ENCODE measurements around the gene FNTB. TPM values are rescaled to one million over a fixed set of nuclear protein-coding genes. Genes with fewer than 3 reads are reported as not detected.
A peak's percentile ranks its signal among the peaks of the same experiment; 100 is the strongest.

FNTB gene
- total RNA-seq, 1 experiment from 2014 or later = 26.7 TPM

DNA sequence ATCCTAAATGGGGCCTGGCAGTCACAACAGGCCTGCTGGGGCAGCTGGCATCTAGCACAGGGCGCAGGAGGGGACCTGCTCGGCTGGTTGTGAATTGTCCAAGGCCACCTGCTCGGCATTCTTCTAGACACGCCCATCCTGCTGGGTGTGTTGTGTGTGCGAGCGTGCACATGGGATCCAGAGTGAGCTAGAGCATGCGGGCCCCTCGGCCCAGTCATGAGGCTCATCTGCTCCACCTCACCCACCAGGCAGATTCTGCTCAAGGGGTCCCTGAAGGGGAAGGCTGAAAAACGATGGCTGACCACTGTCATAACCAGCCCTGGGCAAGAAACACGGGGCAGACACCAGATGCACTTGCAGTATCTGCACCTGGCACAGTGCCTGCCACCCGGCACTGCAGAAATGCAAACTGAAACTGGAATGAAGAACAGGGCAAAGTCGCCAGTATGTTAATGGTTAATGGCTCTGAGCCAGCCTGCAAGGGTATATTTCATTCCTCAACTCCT is 83.8 kb downstream of the FNTB start:
- H3K4me3 ChIP-seq (replicated peaks in 1 of 2; ENCODE audit: low read depth in 1 of 2, low read length in 2 of 2) = no peak overlapping the region
- no peak overlapping the region for H3K4me2 ChIP-seq (ENCODE audit: low read length)
- H3K9me2 ChIP-seq (ENCODE audit: insufficient read depth) = no peaks in the 10 kb centered on the region
- no peaks in the 10 kb centered on the region for H3K79me2 ChIP-seq (ENCODE audit: insufficient read depth, low read length)
- no peaks in the 10 kb centered on the region for H3K27me3 ChIP-seq (ENCODE audit: insufficient read depth, low read length)
- no peaks in the 10 kb centered on the region for H3K4me1 ChIP-seq (ENCODE audit: control insufficient read depth in 1 of 2, insufficient read depth in 2 of 2, low read length in 2 of 2)
- H4K20me1 ChIP-seq (ENCODE audit: insufficient read depth) = no peaks in the 10 kb centered on the region
- ChIA-PET POLR2A (no interaction called here), CTCF (no interaction called here), RAD21 (ENCODE audit: low non-redundant PET in 1 of 2, low total read pairs in 2 of 2, uncharacterized antibody in 2 of 2, unreplicated experiment in 2 of 2) (no interaction called here)
- no peak overlapping the region for H3K9ac ChIP-seq (ENCODE audit: low read length)
- DNase-seq (ENCODE audit: low read depth, low spot score) (no peak), ATAC-seq (0 out of 2 replicates have a peak, but pooled peaks have one; percentile 26)
- intact Hi-C loops (cut with micrococcal nuclease) = no loop called here
- TF ChIP-seq JUND (IDR thresholded peaks at IDR 0.05) = no peak
- TF ChIP-seq POLR2A (IDR thresholded peaks at IDR 0.05; ENCODE audit: borderline replicate concordance, extremely low read depth, insufficient read depth, insufficient read length) = no peak
- no peak for TF ChIP-seq YY1 (IDR thresholded peaks at IDR 0.05; ENCODE audit: extremely low read depth, insufficient replicate concordance, low read depth, low read length)
- TF ChIP-seq EZH2phosphoT487 (IDR thresholded peaks at IDR 0.05; ENCODE audit: borderline replicate concordance) = no peak
- TF ChIP-seq SIN3A (IDR thresholded peaks at IDR 0.05; ENCODE audit: low read depth) = no peak
- no peak for TF ChIP-seq MAX (IDR thresholded peaks at IDR 0.05)
- TF ChIP-seq SP1 (IDR thresholded peaks at IDR 0.05; ENCODE audit: low read depth) = no peak
- TF ChIP-seq, protein P1, sequence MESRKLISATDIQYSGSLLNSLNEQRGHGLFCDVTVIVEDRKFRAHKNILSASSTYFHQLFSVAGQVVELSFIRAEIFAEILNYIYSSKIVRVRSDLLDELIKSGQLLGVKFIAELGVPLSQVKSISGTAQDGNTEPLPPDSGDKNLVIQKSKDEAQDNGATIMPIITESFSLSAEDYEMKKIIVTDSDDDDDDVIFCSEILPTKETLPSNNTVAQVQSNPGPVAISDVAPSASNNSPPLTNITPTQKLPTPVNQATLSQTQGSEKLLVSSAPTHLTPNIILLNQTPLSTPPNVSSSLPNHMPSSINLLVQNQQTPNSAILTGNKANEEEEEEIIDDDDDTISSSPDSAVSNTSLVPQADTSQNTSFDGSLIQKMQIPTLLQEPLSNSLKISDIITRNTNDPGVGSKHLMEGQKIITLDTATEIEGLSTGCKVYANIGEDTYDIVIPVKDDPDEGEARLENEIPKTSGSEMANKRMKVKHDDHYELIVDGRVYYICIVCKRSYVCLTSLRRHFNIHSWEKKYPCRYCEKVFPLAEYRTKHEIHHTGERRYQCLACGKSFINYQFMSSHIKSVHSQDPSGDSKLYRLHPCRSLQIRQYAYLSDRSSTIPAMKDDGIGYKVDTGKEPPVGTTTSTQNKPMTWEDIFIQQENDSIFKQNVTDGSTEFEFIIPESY (IDR thresholded peaks at IDR 0.05; ENCODE audit: extremely low read depth, insufficient replicate concordance, low read length) = no peak
- TF ChIP-seq ZFX (IDR thresholded peaks at IDR 0.05) = no peak
- no peak for TF ChIP-seq ATF3 (IDR thresholded peaks at IDR 0.05)
- TF ChIP-seq ZNF274 (IDR thresholded peaks at IDR 0.05; ENCODE audit: low read depth, low read length) = no peak
- no peak for TF ChIP-seq REST (IDR thresholded peaks at IDR 0.05; ENCODE audit: low read depth)
- no peak for TF ChIP-seq CBX3 (IDR thresholded peaks at IDR 0.05; ENCODE audit: low read depth)
- no peak overlapping the region for H3K27ac ChIP-seq (ENCODE audit: low read depth, low read length)
- H3K9me3 ChIP-seq (ENCODE audit: control insufficient read depth in 1 of 2, insufficient read depth in 1 of 2, low read depth in 1 of 2, low read length in 2 of 2) = no peaks in the 10 kb centered on the region
- peaks cover 0 to 3% of the 10 kb centered on the region in 2 experiments; a peak in 2 of 4 replicates for H3K36me3 ChIP-seq (ENCODE audit: control insufficient read depth in 1 of 2, insufficient read depth in 2 of 2, low read length in 2 of 2)
- no peak overlapping the region for H2AFZ ChIP-seq (ENCODE audit: low read depth, low read length, poor library complexity, severe bottlenecking)
- no TSS peak for BruUV-seq (replicated peaks)
